ENCODE measurements around the gene GNAT2. TPM values are rescaled to one million over a fixed set of nuclear protein-coding genes. Genes with fewer than 3 reads are reported as not detected.

The GNAT2 gene
- 0.71 TPM in 1 of 2 replicates, not detected in the other for total RNA-seq

- TF ChIP-seq, protein P1, sequence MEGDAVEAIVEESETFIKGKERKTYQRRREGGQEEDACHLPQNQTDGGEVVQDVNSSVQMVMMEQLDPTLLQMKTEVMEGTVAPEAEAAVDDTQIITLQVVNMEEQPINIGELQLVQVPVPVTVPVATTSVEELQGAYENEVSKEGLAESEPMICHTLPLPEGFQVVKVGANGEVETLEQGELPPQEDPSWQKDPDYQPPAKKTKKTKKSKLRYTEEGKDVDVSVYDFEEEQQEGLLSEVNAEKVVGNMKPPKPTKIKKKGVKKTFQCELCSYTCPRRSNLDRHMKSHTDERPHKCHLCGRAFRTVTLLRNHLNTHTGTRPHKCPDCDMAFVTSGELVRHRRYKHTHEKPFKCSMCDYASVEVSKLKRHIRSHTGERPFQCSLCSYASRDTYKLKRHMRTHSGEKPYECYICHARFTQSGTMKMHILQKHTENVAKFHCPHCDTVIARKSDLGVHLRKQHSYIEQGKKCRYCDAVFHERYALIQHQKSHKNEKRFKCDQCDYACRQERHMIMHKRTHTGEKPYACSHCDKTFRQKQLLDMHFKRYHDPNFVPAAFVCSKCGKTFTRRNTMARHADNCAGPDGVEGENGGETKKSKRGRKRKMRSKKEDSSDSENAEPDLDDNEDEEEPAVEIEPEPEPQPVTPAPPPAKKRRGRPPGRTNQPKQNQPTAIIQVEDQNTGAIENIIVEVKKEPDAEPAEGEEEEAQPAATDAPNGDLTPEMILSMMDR (IDR thresholded peaks at IDR 0.05) = no peak
- peak within 1 kb of the TSS; percentile 93 for H3K27ac Mint-ChIP-seq
- DNase-seq (peak; percentile 72), ATAC-seq (ENCODE audit: low read depth) (peak; percentile 64)
- CTCF ChIA-PET = interaction anchor here (1.6 to 2.3 kb wide), 3 partner anchors 10 to 74 kb away, joined by 7 to 11 read pairs (median 9); no protein-coding TSS in a partner anchor
- H3K9me3 Mint-ChIP-seq = no peaks in the 10 kb centered on the region
- intact Hi-C loops (cut with micrococcal nuclease) = loop anchor here (1.0 to 10.0 kb wide), 6 partner anchors 21 to 507 kb away; partner anchors contain the start of genes CYB561D1, ELAPOR1, GNAI3 and GSTM4
- no peaks in the 10 kb centered on the region for H3K27me3 Mint-ChIP-seq
- peaks cover 78% of the 10 kb centered on the region for H3K4me1 Mint-ChIP-seq
- peak within 1 kb of the TSS; percentile 90 for H3K4me3 Mint-ChIP-seq
- peaks cover 4% of the 10 kb centered on the region for H3K36me3 Mint-ChIP-seq (ENCODE audit: low read depth)
- POLR2A ChIA-PET = interaction anchor here (0.6 to 2.8 kb wide), 12 partner anchors 9 to 520 kb away, joined by 3 to 35 read pairs (median 4); partner anchors contain the start of genes AHCYL1, ATXN7L2, GNAI3 and GSTM1
These were observed at the start of gene GNAT2, which contains the start of gene AMPD2 for GRCh38 chr1:109619576-109620400. Gene GNAT2 (minus strand): TSS chr1:109619616. CDS start chr1:109612870, 6,746 bp downstream. Gene AMPD2 (plus strand): TSS chr1:109619837. CDS start chr1:109621176, 1,339 bp downstream.

GRCh38 chr1:109668123-109668775, 48.8 kb upstream of the GNAT2 start:
- ATAC-seq (ENCODE audit: low read depth) (peak; percentile 50), DNase-seq (no peak)
- Mint-ChIP-seq H3K4me3 (peak overlapping the region; percentile 80), H3K27me3 (no peaks in the 10 kb centered on the region), H3K27ac (no peak overlapping the region), H3K36me3 (ENCODE audit: low read depth) (no peaks in the 10 kb centered on the region), H3K4me1 (peaks cover 21% of the 10 kb centered on the region), H3K9me3 (no peaks in the 10 kb centered on the region)
- TF ChIP-seq, protein P1 (IDR thresholded peaks at IDR 0.05) = no peak
- ChIA-PET POLR2A (interaction anchor here (0.7 to 1.2 kb wide), 2 partner anchors 13 to 125 kb away, joined by 3 read pairs; partner anchors contain the start of gene GSTM4), CTCF (interaction anchor here (0.9 kb wide), 1 partner anchor 28 kb away, joined by 4 read pairs; no protein-coding TSS in a partner anchor)
- intact Hi-C loops (cut with micrococcal nuclease) = no loop called here

GRCh38 chr1:109667452-109668122, 48.2 kb upstream of the GNAT2 start, which contains the start of gene GSTM2:
Gene GSTM2 (plus strand): TSS chr1:109668057. CDS start chr1:109668116, 59 bp downstream.
- no peak within 1 kb of the TSS for H3K27ac Mint-ChIP-seq
- no peaks in the 10 kb centered on the region for H3K9me3 Mint-ChIP-seq
- peaks cover 21% of the 10 kb centered on the region for H3K4me1 Mint-ChIP-seq
- H3K27me3 Mint-ChIP-seq = no peaks in the 10 kb centered on the region
- peak within 1 kb of the TSS; percentile 80 for H3K4me3 Mint-ChIP-seq
- CTCF ChIA-PET = interaction anchor here (0.9 kb wide), 1 partner anchor 27 kb away, joined by 4 read pairs; no protein-coding TSS in a partner anchor
- intact Hi-C loops (cut with micrococcal nuclease) = loop anchor here (1.0 kb wide), 1 partner anchor 29 kb away; no protein-coding TSS in a partner anchor
- TF ChIP-seq, protein P1 (IDR thresholded peaks at IDR 0.05) = no peak
- POLR2A ChIA-PET = interaction anchor here (0.7 to 1.2 kb wide), 2 partner anchors 12 to 126 kb away, joined by 3 read pairs; partner anchors contain the start of gene GSTM4
- ATAC-seq (ENCODE audit: low read depth) (peak; percentile 100), DNase-seq (peak; percentile 63)
- no peaks in the 10 kb centered on the region for H3K36me3 Mint-ChIP-seq (ENCODE audit: low read depth)

GRCh38 chr1:109664671-109665070, 45.3 kb upstream of the GNAT2 start:
- TF ChIP-seq, protein P1 (IDR thresholded peaks at IDR 0.05) = no peak
- no peak overlapping the region for H3K4me3 Mint-ChIP-seq
- no peak for DNase-seq
- no peaks in the 10 kb centered on the region for H3K9me3 Mint-ChIP-seq
- H3K27ac Mint-ChIP-seq = no peak overlapping the region
- H3K27me3 Mint-ChIP-seq = no peaks in the 10 kb centered on the region
- no peak for ATAC-seq (ENCODE audit: low read depth)
- H3K4me1 Mint-ChIP-seq = peaks cover 20% of the 10 kb centered on the region
- ChIA-PET POLR2A (no interaction called here), CTCF (no interaction called here)
- H3K36me3 Mint-ChIP-seq (ENCODE audit: low read depth) = peaks cover 9% of the 10 kb centered on the region
- intact Hi-C loops (cut with micrococcal nuclease) = no loop called here

Measured in activated B cell treated with CpG ODN at 0.5 μM for 24 hours (primary cell).